Kidney epithelial cell (primary cell): ENCODE measurements around the gene UBR2. TPM values are rescaled to one million over a fixed set of nuclear protein-coding genes. Genes with fewer than 3 reads are reported as not detected.
"Not testable (repeated sequence)": the region's sequence is repeated elsewhere in the genome, so short reads cannot be mapped to it uniquely, and the experiment has no call there.

Experiments used
- DNase-seq: peaks from one replicate; pipeline ENCODE4 v3.0.0-alpha.2; 2010; ENCODE audit warnings: low read depth
- H3K27me3 ChIP-seq: 2 replicates; pipeline ENCODE4 v1.6.0; 2011; ENCODE audit warnings: low read length; ENCODE audit not compliant: control insufficient read depth, insufficient read depth
- H3K36me3 ChIP-seq: 2 replicates; pipeline ENCODE4 v1.5.1; 2011; ENCODE audit warnings: low read length; ENCODE audit not compliant: control insufficient read depth, insufficient read depth
- H3K4me3 ChIP-seq: 2 replicates; pipeline ENCODE4 v1.5.1; 2011; ENCODE audit warnings: low read depth, mild to moderate bottlenecking, control low read depth, low read length
- CTCF ChIP-seq: IDR thresholded peaks from 2 replicates; pipeline ENCODE4 v1.5.1; 2011; ENCODE audit warnings: mild to moderate bottlenecking, moderate library complexity, low read length, control low read depth, inconsistent platforms; ENCODE audit not compliant: insufficient read depth, poor library complexity, severe bottlenecking
- total RNA-seq: library from RNA; depleted of rRNA; stranded (reverse); fragments of >200 nt; gene quantifications from 2 replicates; pipeline ENCODE4 v1.2.3, GENCODE V29; 2015

UBR2 gene
- total RNA-seq, 1 donor from 2014 or later: 13.1 TPM

- Histone ChIP-seq H3K27me3 (no peaks in the 10 kb centered on the region), H3K36me3 (no peaks in the 10 kb centered on the region)
Measured at GRCh38 chr6:42698217-42698616, 134.4 kb downstream of the UBR2 start.

GRCh38 chr6:42702200-42702599 lies 138.4 kb downstream of the UBR2 start:
- peak; percentile 56 for DNase-seq
- no peak overlapping the region for H3K4me3 ChIP-seq
- no peaks in the 10 kb centered on the region for H3K27me3 ChIP-seq
- no peaks in the 10 kb centered on the region for H3K36me3 ChIP-seq
- TF ChIP-seq CTCF: no peak

More at GRCh38 chr6:42698217-42698616, 134.4 kb downstream of the UBR2 start:
- no peak for DNase-seq
- no peak for TF ChIP-seq CTCF
- no peak overlapping the region for H3K4me3 ChIP-seq

- H3K4me3 ChIP-seq, H3K36me3 ChIP-seq, DNase-seq, H3K27me3 ChIP-seq: not testable (repeated sequence)
Measured at GRCh38 chr6:42702786-42703185, 139.0 kb downstream of the UBR2 start.

GRCh38 chr6:42704251-42704936 lies 140.6 kb downstream of the UBR2 start:
- Histone ChIP-seq H3K36me3 (no peaks in the 10 kb centered on the region), H3K27me3 (no peaks in the 10 kb centered on the region), H3K4me3 (no peak overlapping the region)
- no peak for DNase-seq
- no peak for TF ChIP-seq CTCF

- Histone ChIP-seq H3K36me3 (no peaks in the 10 kb centered on the region), H3K4me3 (no peak overlapping the region), H3K27me3 (no peaks in the 10 kb centered on the region)
- DNase-seq: no peak
- no peak for TF ChIP-seq CTCF
Measured at GRCh38 chr6:42704937-42705374, 141.1 kb downstream of the UBR2 start.

- Histone ChIP-seq H3K27me3 (no peaks in the 10 kb centered on the region), H3K36me3 (no peaks in the 10 kb centered on the region), H3K4me3 (no peak overlapping the region)
- no peak for TF ChIP-seq CTCF
- DNase-seq: no peak
Measured at GRCh38 chr6:42707595-42707994, 143.8 kb downstream of the UBR2 start.
